ENCODE measurements around the gene NUDT19.
"Not testable (repeated sequence)": the region's sequence is repeated elsewhere in the genome, so short reads cannot be mapped to it uniquely, and the experiment has no call there.

Gene NUDT19

GRCh38 chr19:32691291-32691951, at the start of gene NUDT19:
Gene NUDT19, plus strand, starts transcription at chr19:32691821. Its CDS starts 140 bp downstream, at chr19:32691961.
- DNase-seq: peak; percentile 77

- DNase-seq: no peak
Measured at GRCh38 chr19:32642771-32643170, 48.9 kb upstream of the NUDT19 start.

GRCh38 chr19:32646556-32646955, 45.1 kb upstream of the NUDT19 start:
- DNase-seq: no peak

GRCh38 chr19:32647361-32647760, 44.3 kb upstream of the NUDT19 start:
- DNase-seq: no peak

- DNase-seq: no peak
Measured at GRCh38 chr19:32649751-32650150, 41.9 kb upstream of the NUDT19 start.

- DNase-seq: no peak
Measured at GRCh38 chr19:32650671-32651070, 41.0 kb upstream of the NUDT19 start.

GRCh38 chr19:32651729-32652140, 39.9 kb upstream of the NUDT19 start:
- no peak for DNase-seq

- DNase-seq: not testable (repeated sequence)
Measured at GRCh38 chr19:32652331-32652730, 39.3 kb upstream of the NUDT19 start.

- DNase-seq: no peak
Measured at GRCh38 chr19:32652894-32653598, 38.6 kb upstream of the NUDT19 start.

- no peak for DNase-seq
Measured at GRCh38 chr19:32653599-32653915, 38.1 kb upstream of the NUDT19 start.

GRCh38 chr19:32656379-32656778, 35.2 kb upstream of the NUDT19 start:
- not testable (repeated sequence) for DNase-seq

GRCh38 chr19:32658075-32658474, 33.5 kb upstream of the NUDT19 start:
- DNase-seq: no peak

GRCh38 chr19:32658527-32658926, 33.1 kb upstream of the NUDT19 start:
- no peak for DNase-seq

- no peak for DNase-seq
Measured at GRCh38 chr19:32661318-32661717, 30.3 kb upstream of the NUDT19 start.

- DNase-seq: no peak
Measured at GRCh38 chr19:32662186-32662585, 29.4 kb upstream of the NUDT19 start.

- no peak for DNase-seq
Measured at GRCh38 chr19:32666084-32666483, 25.5 kb upstream of the NUDT19 start.

- no peak for DNase-seq
Measured at GRCh38 chr19:32669310-32669709, 22.3 kb upstream of the NUDT19 start.

- DNase-seq: no peak
Measured at GRCh38 chr19:32671883-32672593, 19.6 kb upstream of the NUDT19 start.

GRCh38 chr19:32672841-32673240, 18.8 kb upstream of the NUDT19 start:
- DNase-seq: no peak

- DNase-seq: no peak
Measured at GRCh38 chr19:32673573-32673972, 18.0 kb upstream of the NUDT19 start.

- DNase-seq: no peak
Measured at GRCh38 chr19:32674153-32674930, 17.3 kb upstream of the NUDT19 start.

GRCh38 chr19:32674931-32675719, 16.5 kb upstream of the NUDT19 start, which contains the start of gene ANKRD27:
Gene ANKRD27, minus strand, starts transcription at chr19:32675180. Its CDS starts 16,165 bp downstream, at chr19:32659015.
- peak; percentile 97 for DNase-seq
